ENCODE measurements around the gene NSDHL.

GRCh38 chrX:152900937-152901445 is 70.1 kb downstream of the NSDHL start:
- no peak for TF ChIP-seq MAX (IDR thresholded peaks at IDR 0.05)
- no peak for TF ChIP-seq EP300 (IDR thresholded peaks at IDR 0.05)
- no peak for TF ChIP-seq CTCF (IDR thresholded peaks at IDR 0.05)
- no peak for TF ChIP-seq SMC3 (IDR thresholded peaks at IDR 0.05)
- TF ChIP-seq CBX2 (IDR thresholded peaks at IDR 0.05; ENCODE audit: borderline replicate concordance, low read depth): no peak
- TF ChIP-seq POLR2A (IDR thresholded peaks at IDR 0.05; ENCODE audit: low read length): no peak
- TF ChIP-seq HOXA7 (CRISPR knock-in tag; IDR thresholded peaks at IDR 0.05): no peak
- TF ChIP-seq REST (IDR thresholded peaks at IDR 0.05): no peak
- TF ChIP-seq RFX5 (IDR thresholded peaks at IDR 0.05): no peak
- TF ChIP-seq E2F6 (IDR thresholded peaks at IDR 0.05; ENCODE audit: borderline replicate concordance, low read depth): no peak
- no peak for TF ChIP-seq CHD4 (IDR thresholded peaks at IDR 0.05; ENCODE audit: borderline replicate concordance)
